Smooth muscle cell (in vitro differentiated cells): ENCODE results near the gene TRHDE. TPM values are rescaled to one million over a fixed set of nuclear protein-coding genes. Genes with fewer than 3 reads are reported as not detected.

ENCODE experiments used
- DNase-seq: peaks from one replicate; lab custom pipeline; 2025; ENCODE audit not compliant: unreplicated experiment; lab: John Stamatoyannopoulos, UW
- H2AFZ ChIP-seq: fragments of 200-600 bp; sonication (generic); 2 replicates; pipeline ENCODE4 v1.6.0; 2016; ENCODE audit warnings: antibody characterized with exemption, low read depth, mild to moderate bottlenecking
- H3F3A ChIP-seq: fragments of 200-600 bp; sonication (generic); 2 replicates; pipeline ENCODE4 v1.6.0; 2017; ENCODE audit warnings: antibody characterized with exemption, low read depth
- H3K27ac ChIP-seq: fragments of 200-600 bp; sonication (generic); 2 replicates; pipeline ENCODE4 v1.5.1; 2016; ENCODE audit warnings: low read depth, mild to moderate bottlenecking
- H3K27me3 ChIP-seq: fragments of 200-600 bp; sonication (generic); 2 replicates; pipeline ENCODE4 v1.6.1; 2016; ENCODE audit warnings: low read depth, mild to moderate bottlenecking
- H3K36me3 ChIP-seq: fragments of 200-600 bp; sonication (generic); 2 replicates; pipeline ENCODE4 v1.5.1; 2016; ENCODE audit warnings: low read depth
- H3K4me1 ChIP-seq: fragments of 200-600 bp; sonication (generic); 2 replicates; pipeline ENCODE4 v1.5.1; 2016; ENCODE audit warnings: low read depth
- H3K4me2 ChIP-seq: fragments of 200-600 bp; sonication (generic); 2 replicates; pipeline ENCODE4 v1.6.0; 2016; ENCODE audit warnings: mild to moderate bottlenecking
- H3K4me3 ChIP-seq: fragments of 200-600 bp; sonication (generic); 2 replicates; pipeline ENCODE4 v1.5.1; 2016; ENCODE audit warnings: mild to moderate bottlenecking
- H3K79me2 ChIP-seq: fragments of 200-600 bp; sonication (generic); 2 replicates; pipeline ENCODE4 v1.6.0; 2016; ENCODE audit warnings: low read depth, mild to moderate bottlenecking
- H3K9ac ChIP-seq: fragments of 200-600 bp; sonication (generic); 2 replicates; pipeline ENCODE4 v1.6.0; 2016; ENCODE audit warnings: low read depth
- H3K9me3 ChIP-seq: fragments of 200-600 bp; sonication (generic); replicated peaks from 2 replicates; pipeline ENCODE4 v1.5.1; 2016; ENCODE audit warnings: low read depth
- H4K20me1 ChIP-seq: fragments of 200-600 bp; sonication (generic); 2 replicates; pipeline ENCODE4 v1.6.0; 2016; ENCODE audit warnings: low read depth
- CTCF ChIP-seq: fragments of 200-600 bp; sonication (generic); IDR thresholded peaks from 2 replicates; pipeline ENCODE4 v1.5.1; 2017; ENCODE audit warnings: borderline replicate concordance, mild to moderate bottlenecking, antibody characterized with exemption; ENCODE audit not compliant: insufficient read depth, poor library complexity, severe bottlenecking
- WGBS: methylation state at CpG from one replicate; pipeline ENCODE4 v1.1.7; 2016; ENCODE audit warnings: low lambda C conversion rate; 5-methylcytosine and 5-hydroxymethylcytosine counted together
- polyA plus RNA-seq: library from polyadenylated mRNA; unstranded; fragments of >200 nt; fragmentation: Nextera tagmentation; extraction: Ambion mirVana; gene quantifications from 2 replicates; pipeline ENCODE4 v1.2.1, GENCODE V29; 2016
- total RNA-seq: library from RNA; depleted of rRNA; stranded (reverse); fragments of >200 nt; gene quantifications from 2 replicates; pipeline ENCODE4 v1.2.3, GENCODE V29; 2014

Gene TRHDE
- total and polyA plus RNA-seq, 2 experiments from 2014 or later = 0.32 to 0.81 TPM

- Histone ChIP-seq H3K27me3 (no peaks in the 10 kb centered on the region), H3K4me3 (no peak overlapping the region), H3F3A (no peaks in the 10 kb centered on the region), H3K9me3 (no peaks in the 10 kb centered on the region), H3K27ac (no peak overlapping the region), H2AFZ (no peak overlapping the region), H3K36me3 (no peaks in the 10 kb centered on the region), H4K20me1 (no peaks in the 10 kb centered on the region), H3K4me1 (no peaks in the 10 kb centered on the region), H3K79me2 (no peaks in the 10 kb centered on the region), H3K4me2 (no peak overlapping the region), H3K9ac (no peak overlapping the region)
- no peak for TF ChIP-seq CTCF
- no peak for DNase-seq
- WGBS = 37% methylated on average over 2 of the region's 2 CpGs
Measured at GRCh38 chr12:72605975-72606374, 333.8 kb downstream of the TRHDE start.

GRCh38 chr12:72610342-72610741 is 338.2 kb downstream of the TRHDE start:
- TF ChIP-seq CTCF = no peak
- no peak overlapping the region for H3K27ac ChIP-seq
- 87% methylated on average over 10 of the region's 10 CpGs for WGBS

GRCh38 chr12:72610854-72611358 is 338.7 kb downstream of the TRHDE start:
- Histone ChIP-seq H3K4me3 (no peak overlapping the region), H3K4me2 (no peak overlapping the region), H3K27ac (no peak overlapping the region), H3K9ac (no peak overlapping the region), H3K4me1 (no peaks in the 10 kb centered on the region), H3F3A (no peaks in the 10 kb centered on the region), H2AFZ (no peak overlapping the region), H3K79me2 (no peaks in the 10 kb centered on the region), H4K20me1 (no peaks in the 10 kb centered on the region), H3K9me3 (no peaks in the 10 kb centered on the region), H3K36me3 (no peaks in the 10 kb centered on the region), H3K27me3 (no peaks in the 10 kb centered on the region)
- TF ChIP-seq CTCF = no peak
- DNase-seq = no peak
- 43% methylated on average over 1 of the region's 1 CpG for WGBS

More at GRCh38 chr12:72610342-72610741, 338.2 kb downstream of the TRHDE start:
- Histone ChIP-seq H3K27me3 (no peaks in the 10 kb centered on the region), H3K4me1 (no peaks in the 10 kb centered on the region), H3F3A (no peaks in the 10 kb centered on the region), H4K20me1 (no peaks in the 10 kb centered on the region), H3K4me3 (no peak overlapping the region), H2AFZ (no peak overlapping the region), H3K79me2 (no peaks in the 10 kb centered on the region), H3K36me3 (no peaks in the 10 kb centered on the region), H3K4me2 (no peak overlapping the region), H3K9ac (no peak overlapping the region), H3K9me3 (no peaks in the 10 kb centered on the region)
- no peak for DNase-seq

GRCh38 chr12:72612171-72612570 is 340.0 kb downstream of the TRHDE start:
- WGBS = 44% methylated on average over 2 of the region's 2 CpGs

More at GRCh38 chr12:72612171-72612570, 340.0 kb downstream of the TRHDE start:
- H3K4me1 ChIP-seq = no peaks in the 10 kb centered on the region
- no peaks in the 10 kb centered on the region for H4K20me1 ChIP-seq
- no peak overlapping the region for H3K27ac ChIP-seq
- H2AFZ ChIP-seq = no peak overlapping the region
- H3K4me3 ChIP-seq = no peak overlapping the region
- no peak overlapping the region for H3K4me2 ChIP-seq
- H3K9ac ChIP-seq = no peak overlapping the region
- no peaks in the 10 kb centered on the region for H3K36me3 ChIP-seq
- no peaks in the 10 kb centered on the region for H3F3A ChIP-seq
- no peaks in the 10 kb centered on the region for H3K79me2 ChIP-seq
- DNase-seq = no peak
- no peaks in the 10 kb centered on the region for H3K27me3 ChIP-seq
- no peaks in the 10 kb centered on the region for H3K9me3 ChIP-seq
- TF ChIP-seq CTCF = no peak
